Esophagus muscularis mucosa (tissue), 4 donors: ENCODE results near the gene ADH1B. TPM values are rescaled to one million over a fixed set of nuclear protein-coding genes. Genes with fewer than 3 reads are reported as not detected.

Experiments
- DNase-seq: peaks from one replicate; pipeline ENCODE4 v3.0.0-alpha.2; 2017; ENCODE audit errors: extremely low spot score
- H3K27ac ChIP-seq, 4 donors: fragments of 200-600 bp; sonication (generic); replicated peaks in 1 of 4; 1 replicate in 3 of 4; 2 replicates in 1 of 4; pipeline ENCODE4 v1.5.1; 2016 to 2019; ENCODE audit warnings: mild to moderate bottlenecking in 1 of 4
- H3K27me3 ChIP-seq, 4 donors: fragments of 200-600 bp; sonication (generic); one replicate each; pipeline versions ENCODE4 v1.5.1 to v1.6.0; 2016 to 2019
- H3K36me3 ChIP-seq, 4 donors: fragments of 200-600 bp; sonication (generic); one replicate each; pipeline ENCODE4 v1.5.1; 2016 to 2019
- H3K4me1 ChIP-seq, 4 donors: fragments of 200-600 bp; sonication (generic); one replicate each; pipeline ENCODE4 v1.5.1; 2016 to 2019
- H3K4me3 ChIP-seq, 4 donors: fragments of 200-600 bp; sonication (generic); 1 replicate in 2 of 4; 2 replicates in 2 of 4; pipeline ENCODE4 v1.5.1; 2016 to 2019; ENCODE audit warnings: mild to moderate bottlenecking in 4 of 4, moderate library complexity in 1 of 4
- H3K9me3 ChIP-seq, 4 donors: fragments of 200-600 bp; sonication (generic); 1 replicate in 3 of 4; 2 replicates in 1 of 4; pipeline ENCODE4 v1.5.1; 2016 to 2019
- CTCF ChIP-seq, 3 experiments: fragments of 200-600 bp in 2 of 3; fragments of 450-650 bp in 1 of 3; sonication (generic) in 2 of 3; IDR thresholded peaks; one replicate each; pipeline ENCODE4 v1.5.1; 2017 to 2019; ENCODE audit warnings: antibody characterized with exemption in 3 of 3, mild to moderate bottlenecking in 2 of 3, moderate library complexity in 1 of 3
- EP300 ChIP-seq: sonication (generic); formaldehyde crosslinking; IDR thresholded peaks from one replicate; pipeline ENCODE4 v1.6.1; 2017; ENCODE audit warnings: antibody characterized with exemption
- POLR2A ChIP-seq: fragments of 450-650 bp; IDR thresholded peaks from one replicate; pipeline ENCODE4 v1.6.1; 2017; ENCODE audit warnings: antibody characterized with exemption, moderate library complexity, mild to moderate bottlenecking, low read depth
- POLR2AphosphoS5 ChIP-seq, 2 donors: sonication (generic); formaldehyde crosslinking; IDR thresholded peaks; one replicate each; pipeline ENCODE4 v1.6.1; 2017; ENCODE audit warnings: antibody characterized with exemption in 2 of 2
- intact Hi-C: fragments of 100-400 bp; cut with DNase I; formaldehyde crosslinking; loops from one replicate; pipeline ENCODE4 v1.15.1; 2023
- total RNA-seq, 4 donors: library from RNA; depleted of rRNA; stranded (reverse); fragments of >200 nt; gene quantifications; one replicate each; pipeline versions ENCODE4 v1.1.0 to v1.2.1, GENCODE V29; 2016

Gene ADH1B
- total RNA-seq, 4 donors from 2014 or later, result 301 to 669 (median 438) TPM

DNA sequence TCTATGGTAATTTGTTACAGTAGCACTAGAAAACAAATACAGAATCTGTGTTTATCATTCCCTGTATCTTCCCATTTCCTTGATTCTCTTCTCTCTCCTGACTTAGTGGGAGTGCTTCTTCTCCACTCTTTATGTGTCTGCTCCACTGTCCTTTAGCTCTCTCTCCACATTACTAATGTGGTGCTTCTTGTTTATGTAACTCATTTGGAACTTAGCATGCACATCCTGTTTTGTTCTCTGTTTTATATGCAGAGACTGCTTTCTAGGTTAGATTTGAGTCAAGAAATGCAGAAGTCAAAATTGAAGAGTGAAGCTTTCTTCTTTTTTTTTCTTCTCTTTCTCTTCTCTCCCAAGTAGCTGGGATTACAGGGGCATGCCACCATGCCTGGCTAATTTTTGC lies 56.3 kb downstream of the ADH1B start:
- Histone ChIP-seq H3K27ac (no peak overlapping the region), H3K27me3 (no peaks in the 10 kb centered on the region), H3K36me3 (no peaks in the 10 kb centered on the region), H3K4me1 (no peaks in the 10 kb centered on the region), H3K4me3 (no peak overlapping the region), H3K9me3 (peaks cover 0 to 3% (median 0%) of the 10 kb centered on the region in 4 donors)
- TF ChIP-seq EP300 (no peak), CTCF (IDR thresholded peaks at IDR 0.05) (no peak), POLR2A (no peak), POLR2AphosphoS5 (IDR thresholded peaks at IDR 0.05) (no peak)
- intact Hi-C loops, result no loop called here
- no peak for DNase-seq

Other genes starting within 250 kb of the ADH1B start
- gene ADH5, start 232.6 kb downstream of the ADH1B start, total RNA-seq, result 100 to 1,000 TPM; 254 to 466 (median 421) TPM
- 1 to 10 TPM in 1 of 4 donors, under 1 TPM in 3; 0.57 to 8.0 (median 0.75) TPM for gene ADH4, start 177.1 kb downstream of the ADH1B start, total RNA-seq
- not detected for gene ADH6, start 102.2 kb downstream of the ADH1B start, total RNA-seq
- gene ADH1A, start 30.4 kb downstream of the ADH1B start, total RNA-seq, result under 1 TPM in 2 of 4 donors, not detected in 2; 0.58 to 0.99 TPM
- gene ADH1C, start 31.3 kb upstream of the ADH1B start, total RNA-seq, result 1 to 10 TPM; 4.0 to 6.1 (median 4.9) TPM
- gene ADH7, start 113.9 kb upstream of the ADH1B start, total RNA-seq, result not detected
- not detected for gene C4orf17, start 189.6 kb upstream of the ADH1B start, total RNA-seq
- 1 to 10 TPM; 3.0 to 5.3 (median 4.8) TPM for gene TRMT10A, start 242.6 kb upstream of the ADH1B start, total RNA-seq